GM21619 (cell line): ENCODE results near the gene SMPD4.
A peak's percentile ranks its signal among the peaks of the same experiment; 100 is the strongest.
"Not testable (repeated sequence)": the region's sequence is repeated elsewhere in the genome, so short reads cannot be mapped to it uniquely, and the experiment has no call there.

Source experiments
- ATAC-seq: cut with Tn5 transposase; IDR thresholded peaks from one replicate; pipeline ENCODE4 v1.9.1; 2021; ENCODE audit not compliant: unreplicated experiment

SMPD4 gene

GRCh38 chr2:130159376-130159775 is 22.0 kb downstream of the SMPD4 start:
- not testable (repeated sequence) for ATAC-seq

GRCh38 chr2:130158631-130159030 is 22.8 kb downstream of the SMPD4 start:
- ATAC-seq: no peak

GRCh38 chr2:130157825-130158514 is 23.4 kb downstream of the SMPD4 start:
- ATAC-seq: peak; percentile 91

GRCh38 chr2:130157354-130157753 is 24.0 kb downstream of the SMPD4 start:
- ATAC-seq: peak; percentile 28

GRCh38 chr2:130156624-130157004 is 24.8 kb downstream of the SMPD4 start:
- no peak for ATAC-seq

DNA sequence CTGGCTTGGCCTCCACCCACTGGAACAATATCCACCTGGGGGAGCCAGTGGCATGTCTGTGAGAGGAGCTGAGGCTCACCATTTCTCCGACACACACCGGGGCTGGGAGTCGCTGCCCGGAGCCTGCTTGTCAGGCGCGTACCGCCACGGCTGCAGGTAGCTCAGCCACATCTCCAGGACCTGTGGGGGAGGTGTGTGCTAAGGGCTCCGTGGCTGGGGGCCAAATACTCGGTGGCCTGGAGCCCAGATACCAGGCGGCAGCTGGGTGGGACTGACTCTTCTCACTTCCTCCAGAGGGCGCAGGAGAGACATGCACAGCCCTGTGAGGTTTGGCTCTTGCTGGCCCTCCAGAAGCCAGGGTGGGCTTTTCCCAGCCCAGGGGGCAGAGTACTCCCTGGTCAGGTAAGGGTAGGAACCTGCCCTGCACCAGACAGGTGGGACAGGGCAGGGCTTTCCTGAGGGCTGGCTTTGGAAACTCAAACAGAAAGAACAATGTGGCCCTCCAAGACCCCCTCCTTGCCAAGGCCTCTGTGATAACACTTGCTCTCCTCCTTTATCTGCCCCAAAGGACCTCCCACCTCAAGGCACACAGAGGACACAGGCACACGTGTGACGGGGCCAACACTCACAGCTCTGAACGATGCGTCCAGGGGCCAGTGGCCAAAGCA is 25.3 kb downstream of the SMPD4 start:
- not testable (repeated sequence) for ATAC-seq

- no peak for ATAC-seq
Measured at GRCh38 chr2:130154773-130155765, 26.3 kb downstream of the SMPD4 start.

DNA sequence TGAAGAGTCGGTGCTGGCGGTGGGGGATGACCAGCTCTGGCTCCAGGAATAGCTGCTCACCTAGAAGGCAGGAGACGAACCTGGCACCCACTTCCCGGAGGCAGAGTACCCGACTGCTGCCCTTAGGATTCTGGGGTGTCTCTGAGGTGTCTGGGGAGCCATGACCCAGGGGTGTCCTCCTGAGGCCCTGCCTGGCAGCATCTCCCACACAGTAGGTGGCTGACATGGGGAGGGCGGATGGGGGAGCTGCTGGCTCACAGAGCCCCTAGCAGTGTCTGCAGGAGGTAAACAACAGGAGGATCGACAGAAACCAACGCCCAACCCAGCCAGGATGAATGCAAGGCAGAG is 27.0 kb downstream of the SMPD4 start:
- ATAC-seq: not testable (repeated sequence)

DNA sequence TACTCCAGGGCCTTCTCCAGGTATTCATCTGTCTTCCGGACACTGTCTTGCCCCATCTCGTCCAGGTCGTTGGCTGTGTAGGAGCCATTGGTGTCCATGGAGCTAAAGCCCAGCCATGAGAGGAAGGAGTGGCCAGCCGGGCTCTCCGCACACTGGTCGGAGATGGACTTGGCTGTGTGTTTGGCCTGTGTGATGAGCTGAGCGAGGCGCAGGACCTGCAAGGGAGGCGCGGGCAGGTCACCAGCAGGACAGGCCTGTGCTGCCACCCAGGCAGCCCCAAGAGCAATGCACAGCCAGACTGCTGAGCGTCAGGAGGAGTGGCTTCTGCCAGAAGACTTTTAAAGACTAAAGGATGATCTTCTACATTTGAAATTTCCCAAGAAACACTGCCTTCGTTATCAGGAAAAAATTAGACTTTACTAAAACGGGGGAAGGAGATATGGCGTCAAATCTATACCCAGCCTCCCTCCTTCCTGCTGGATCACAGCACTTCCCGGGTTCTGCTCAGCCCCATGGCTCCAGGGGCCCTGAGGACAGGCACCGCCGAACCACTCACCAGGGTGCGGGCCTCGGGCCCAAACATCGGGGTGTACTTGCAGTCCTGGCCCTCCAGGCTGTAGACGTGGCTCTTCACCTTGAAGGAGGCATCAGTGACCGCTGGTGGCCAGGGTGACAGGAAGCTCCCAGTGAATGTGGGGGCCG is 27.5 kb downstream of the SMPD4 start:
- ATAC-seq: not testable (repeated sequence)

DNA sequence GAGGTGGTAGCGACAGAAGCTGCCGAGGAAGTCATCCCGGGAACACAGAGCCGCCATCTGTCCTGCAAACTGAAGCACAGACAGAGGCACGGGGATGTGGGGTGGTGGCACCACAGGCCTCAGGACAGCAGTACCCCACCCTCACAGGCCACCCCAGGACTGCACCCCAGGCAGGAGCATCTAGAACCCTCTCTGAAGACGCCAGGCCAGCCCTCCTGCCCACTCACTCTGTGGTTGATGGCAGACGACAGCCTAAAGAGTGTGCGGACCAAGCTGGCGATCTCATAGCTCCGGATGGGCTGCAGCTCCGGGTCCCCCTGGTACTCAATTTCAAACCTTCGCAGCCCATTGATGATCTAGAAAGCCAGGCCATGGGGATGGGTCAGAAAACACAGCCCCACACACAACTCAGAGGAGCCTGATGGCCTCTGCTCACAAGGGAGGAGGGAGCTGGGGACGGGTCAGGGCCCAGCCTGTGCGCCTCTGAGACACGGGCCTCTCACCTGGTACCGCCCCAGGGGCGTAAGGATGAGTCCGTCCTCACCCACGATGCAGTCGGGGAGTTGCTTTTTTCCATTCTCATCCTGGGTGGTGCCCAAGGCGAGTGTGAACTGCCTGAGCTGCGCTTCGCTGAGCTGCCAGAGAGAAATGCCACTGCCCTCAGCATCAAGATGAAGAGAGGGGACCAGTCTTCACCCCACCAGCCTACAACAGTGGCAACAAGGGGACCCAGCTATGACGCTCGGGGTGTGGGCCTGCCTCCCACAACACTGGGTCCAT is 28.4 kb downstream of the SMPD4 start:
- ATAC-seq: no peak

- ATAC-seq: not testable (repeated sequence)
Measured at GRCh38 chr2:130152136-130152815, 29.1 kb downstream of the SMPD4 start.

DNA sequence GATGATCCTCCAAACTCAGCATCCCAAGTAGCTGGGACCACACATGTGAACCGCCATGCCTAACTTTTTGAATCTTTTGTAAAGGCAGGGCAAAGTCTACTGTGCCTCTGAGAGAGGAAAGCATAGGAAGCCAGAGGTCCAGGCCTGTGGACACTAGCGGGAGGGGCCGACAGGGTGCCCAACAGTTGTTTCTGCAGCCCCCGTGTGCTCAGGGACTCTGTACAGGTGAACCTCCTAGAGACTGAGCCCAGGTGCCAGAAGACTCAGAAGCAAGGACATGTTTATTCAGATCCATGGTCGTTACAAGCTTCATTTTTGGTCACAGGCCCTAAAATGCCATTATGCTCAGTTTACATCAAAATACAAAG is 30.3 kb downstream of the SMPD4 start:
- not testable (repeated sequence) for ATAC-seq

- ATAC-seq: no peak
Measured at GRCh38 chr2:130150181-130151144, 30.9 kb downstream of the SMPD4 start.

GRCh38 chr2:130148515-130148914 is 32.9 kb downstream of the SMPD4 start:
- not testable (repeated sequence) for ATAC-seq

GRCh38 chr2:130145006-130145414 is 36.4 kb downstream of the SMPD4 start, which contains the start of gene CCDC74B:
CCDC74B (minus strand) TSS chr2:130145112; CDS start chr2:130144996, 116 bp downstream.
- ATAC-seq: peak; percentile 81

GRCh38 chr2:130143266-130144039 is 37.9 kb downstream of the SMPD4 start:
- ATAC-seq: peak; percentile 38
